Dermis blood vessel endothelial cell (primary cell): Measurements from ENCODE around the gene S100Z. TPM values are rescaled to one million over a fixed set of nuclear protein-coding genes. Genes with fewer than 3 reads are reported as not detected.

Experiments used
- DNase-seq: peaks from one replicate; pipeline ENCODE4 v3.0.0; 2010
- total RNA-seq: library from RNA; depleted of rRNA; stranded (reverse); fragments of >200 nt; gene quantifications from 2 replicates; pipeline ENCODE4 v1.2.3, GENCODE V29; 2014

S100Z gene
- total RNA-seq, 1 donor from 2014 or later = not detected

GRCh38 chr5:76953551-76954382 lies 104.0 kb downstream of the S100Z start:
- peak; percentile 14 for DNase-seq

GRCh38 chr5:76954383-76954763 lies 104.6 kb downstream of the S100Z start:
- no peak for DNase-seq

GRCh38 chr5:76956033-76956432 lies 106.2 kb downstream of the S100Z start:
- no peak for DNase-seq

- peak; percentile 74 for DNase-seq
Measured at GRCh38 chr5:76958991-76959767, 109.4 kb downstream of the S100Z start.

GRCh38 chr5:76960004-76960625 lies 110.3 kb downstream of the S100Z start:
- no peak for DNase-seq

- DNase-seq = no peak
Measured at GRCh38 chr5:76964060-76964459, 114.2 kb downstream of the S100Z start.

Other genes starting within 250 kb of the S100Z start
- gene F2RL2, start 226.6 kb upstream of the S100Z start, total RNA-seq = under 0.01 and 0.14 TPM in 2 replicates
- 99.4 and 122 TPM in 2 replicates for gene F2R, start 133.9 kb upstream of the S100Z start, total RNA-seq
- 24.0 and 30.0 TPM in 2 replicates for gene F2RL1, start 31.0 kb upstream of the S100Z start, total RNA-seq
- gene CRHBP, start 103.0 kb downstream of the S100Z start, total RNA-seq = 0.17 and 0.19 TPM in 2 replicates
- 26.7 and 33.8 TPM in 2 replicates for gene AGGF1, start 180.4 kb downstream of the S100Z start, total RNA-seq
- gene ZBED3, start 237.3 kb downstream of the S100Z start, total RNA-seq = 3.6 and 6.1 TPM in 2 replicates